Raji (cell line): Measurements from ENCODE around the gene CAMKMT.

Experiments used
- POLR2A ChIP-seq: IDR thresholded peaks from 2 replicates; pipeline ENCODE4 v1.6.1; 2011; ENCODE audit warnings: low read depth, low read length, control low read depth; ENCODE audit not compliant: insufficient read depth

CAMKMT gene

GRCh38 chr2:44398243-44398897 lies 36.6 kb downstream of the CAMKMT start:
- TF ChIP-seq POLR2A, result no peak

DNA sequence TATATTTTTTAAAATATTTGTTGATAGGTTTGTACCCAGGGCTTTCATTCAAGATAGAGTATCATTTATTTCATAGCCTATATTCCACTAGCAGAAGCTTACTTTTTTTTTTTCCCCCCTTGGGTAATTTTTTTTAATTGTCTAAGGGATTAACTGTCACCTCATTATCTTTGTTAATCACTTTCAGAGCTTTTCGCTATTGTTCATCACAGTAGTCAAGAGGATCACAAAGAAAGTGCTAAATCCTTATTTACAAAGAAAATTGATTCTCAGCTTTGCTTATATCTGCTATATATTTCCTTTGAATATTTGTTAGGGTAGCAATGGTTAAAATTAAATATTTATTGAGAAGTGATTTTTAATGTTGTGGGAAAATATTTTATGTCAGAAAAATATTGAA lies 59.0 kb downstream of the CAMKMT start:
- TF ChIP-seq POLR2A, result no peak

GRCh38 chr2:44424211-44424610 lies 62.5 kb downstream of the CAMKMT start:
- no peak for TF ChIP-seq POLR2A

GRCh38 chr2:44429034-44429433 lies 67.3 kb downstream of the CAMKMT start:
- TF ChIP-seq POLR2A, result no peak

DNA sequence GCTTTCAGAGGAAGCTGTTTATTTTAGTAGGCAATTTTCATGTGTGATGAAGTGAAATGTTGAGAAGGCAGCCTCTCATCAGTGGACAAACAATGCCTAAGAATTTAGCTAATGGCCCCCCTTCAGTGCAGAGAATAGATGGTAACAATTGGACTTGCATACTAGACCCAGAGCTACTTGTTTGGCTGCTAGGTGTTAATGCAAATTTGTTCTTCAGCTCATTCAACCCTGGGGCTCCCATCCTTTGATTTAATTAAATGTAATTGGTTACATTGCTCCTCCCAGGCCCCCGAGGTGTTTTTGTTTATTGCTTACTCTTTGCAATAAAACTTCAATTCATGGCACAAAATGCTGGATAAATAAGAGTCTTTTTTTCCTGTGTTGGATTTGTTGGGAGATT lies 68.6 kb downstream of the CAMKMT start:
- TF ChIP-seq POLR2A, result no peak

DNA sequence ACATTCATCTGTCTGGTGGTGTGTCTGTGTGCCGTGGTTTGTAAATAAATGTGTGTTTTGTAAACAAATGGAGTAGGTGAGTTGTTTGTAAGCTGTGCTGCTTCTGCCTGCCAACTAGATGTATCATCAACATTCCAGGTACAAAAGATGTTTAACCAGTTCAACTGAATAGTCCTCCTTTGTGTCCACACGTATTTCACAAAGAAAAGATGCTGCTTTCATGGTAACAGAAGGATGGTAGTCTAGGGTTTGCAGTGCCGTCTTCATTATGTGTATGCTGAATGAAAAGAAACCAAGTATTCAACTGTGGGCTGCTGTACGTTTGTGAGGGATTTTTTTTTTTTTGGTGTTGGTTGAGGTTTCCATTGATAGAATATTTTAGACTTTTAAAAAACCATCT lies 72.1 kb downstream of the CAMKMT start:
- no peak for TF ChIP-seq POLR2A

- no peak for TF ChIP-seq POLR2A
These were observed 79.5 kb downstream of the CAMKMT start for GRCh38 chr2:44441200-44441599.

DNA sequence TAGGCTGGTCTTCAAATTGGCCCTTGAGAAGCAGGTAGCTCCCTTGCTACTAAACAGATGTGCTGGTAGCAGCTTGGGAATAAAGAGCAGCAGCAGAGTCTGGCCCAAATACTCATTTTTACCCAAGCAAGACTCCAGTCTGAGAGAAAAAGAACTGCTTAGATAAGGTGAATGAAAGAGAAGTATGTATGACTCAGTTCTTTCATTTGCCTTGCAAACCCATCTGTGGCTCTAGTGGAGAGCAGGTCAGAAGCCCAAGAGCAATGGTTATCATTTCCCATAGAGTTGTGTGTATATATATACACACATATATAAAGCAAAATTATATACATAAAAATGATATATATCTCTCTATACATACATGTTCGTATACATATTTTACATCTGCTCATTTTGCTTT lies 80.3 kb downstream of the CAMKMT start:
- no peak for TF ChIP-seq POLR2A

- no peak for TF ChIP-seq POLR2A
These were observed 81.8 kb downstream of the CAMKMT start for GRCh38 chr2:44443517-44443916.

DNA sequence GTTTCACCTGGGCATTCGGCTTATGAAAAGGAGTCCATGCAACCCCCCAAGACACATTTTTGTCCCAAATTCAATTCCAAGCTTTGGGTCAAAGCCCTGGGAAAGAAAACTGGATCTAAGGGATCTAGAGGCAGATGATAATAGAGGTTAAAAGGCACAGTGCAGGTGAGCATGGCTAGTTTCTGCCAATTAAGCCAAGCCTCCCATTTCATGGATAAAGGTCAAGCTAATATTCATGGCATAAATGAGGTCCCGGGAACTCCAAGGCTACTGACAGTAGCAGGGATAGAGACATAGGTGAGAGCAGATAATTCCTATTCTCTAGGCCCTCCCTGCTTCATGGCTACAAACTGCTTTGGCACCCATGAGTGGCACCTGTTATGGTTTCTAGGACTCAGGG lies 83.1 kb downstream of the CAMKMT start:
- TF ChIP-seq POLR2A, result no peak

GRCh38 chr2:44448860-44449527 lies 87.2 kb downstream of the CAMKMT start:
- TF ChIP-seq POLR2A, result no peak

- TF ChIP-seq POLR2A, result no peak
These were observed 88.3 kb downstream of the CAMKMT start for GRCh38 chr2:44450082-44450481.

DNA sequence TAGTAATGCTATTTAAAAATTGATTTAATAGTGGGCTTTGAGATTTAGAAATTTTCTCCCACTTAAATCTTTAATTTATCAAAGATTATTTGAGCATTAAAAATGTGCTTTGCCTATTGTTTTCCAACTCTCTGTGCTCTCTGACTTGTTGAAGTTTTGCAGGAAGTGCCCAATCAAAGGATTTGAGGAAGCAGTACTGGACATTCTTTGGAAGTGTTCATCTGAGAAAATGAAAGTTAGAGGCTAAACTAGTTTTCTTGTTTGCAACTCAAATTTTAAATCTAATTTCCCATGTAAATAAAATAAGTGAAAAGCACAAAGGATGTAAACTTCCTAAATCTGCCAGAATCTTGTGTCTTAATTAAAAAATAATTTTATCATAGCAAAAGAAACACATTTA lies 89.1 kb downstream of the CAMKMT start:
- no peak for TF ChIP-seq POLR2A

DNA sequence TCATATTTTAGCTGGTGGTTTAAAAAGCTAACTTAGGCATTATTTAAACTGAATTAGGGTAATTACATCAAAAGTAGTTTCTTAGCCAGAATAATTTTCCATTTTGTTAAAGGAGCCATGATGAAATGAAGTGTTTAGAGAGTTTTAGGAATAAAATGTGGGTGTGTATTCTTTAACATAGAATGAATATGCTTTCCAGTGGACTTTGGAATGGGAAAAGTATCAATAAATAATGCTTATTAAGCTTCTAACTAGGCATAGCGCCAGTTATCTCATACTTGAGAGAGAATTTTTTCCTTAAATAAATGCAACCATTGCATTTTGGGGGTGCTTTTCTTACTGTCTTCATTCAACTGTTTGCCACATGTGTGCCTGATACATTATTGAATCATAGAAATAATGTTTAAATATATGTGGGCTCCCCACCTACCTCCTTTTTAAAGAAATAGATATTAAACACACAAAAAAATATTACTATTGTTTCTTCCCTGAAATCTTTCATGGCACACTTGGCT lies 90.4 kb downstream of the CAMKMT start:
- no peak for TF ChIP-seq POLR2A

DNA sequence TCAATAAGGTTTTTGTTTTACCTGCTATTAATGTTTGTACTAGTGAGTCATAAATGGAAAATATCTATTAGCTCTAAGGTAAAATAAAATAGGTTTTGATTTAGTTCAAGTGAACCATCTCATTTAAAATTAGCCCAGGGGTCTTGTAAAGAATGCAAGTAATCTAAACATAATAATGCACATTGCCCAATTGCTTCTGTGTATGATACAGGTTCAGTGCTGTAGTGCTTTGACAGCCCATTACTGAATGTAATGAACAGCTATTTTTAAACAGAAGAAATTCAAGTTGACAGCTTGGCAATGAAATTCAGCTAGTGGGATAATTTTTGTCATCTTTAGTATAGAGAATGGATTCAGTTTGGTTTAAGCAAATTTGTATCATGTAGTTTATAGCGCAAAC lies 91.5 kb downstream of the CAMKMT start:
- TF ChIP-seq POLR2A, result no peak

- TF ChIP-seq POLR2A, result no peak
These were observed 94.1 kb downstream of the CAMKMT start for GRCh38 chr2:44455877-44456276.

DNA sequence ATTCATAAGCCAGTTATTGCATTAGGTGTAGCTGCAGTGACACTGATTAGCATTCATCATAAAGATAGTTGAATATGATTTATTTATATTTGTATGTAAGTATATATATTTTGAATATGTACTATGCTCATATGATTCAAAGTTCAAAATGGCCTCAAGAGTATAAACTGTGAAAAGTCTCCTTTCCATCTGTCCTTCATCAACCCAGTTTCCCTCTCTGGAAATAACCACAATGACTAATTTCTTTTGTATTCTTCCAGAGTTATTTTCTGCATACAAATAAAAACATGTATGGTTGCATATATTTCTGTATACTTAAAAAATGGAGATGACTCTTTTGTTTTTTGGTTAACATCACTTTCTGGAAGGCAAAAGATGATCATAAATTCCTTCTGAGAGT lies 95.2 kb downstream of the CAMKMT start:
- no peak for TF ChIP-seq POLR2A
